HCT116 (cell line): Measurements from ENCODE around the gene MAP4K4. TPM values are rescaled to one million over a fixed set of nuclear protein-coding genes. Genes with fewer than 3 reads are reported as not detected.

Experiments
- ATAC-seq: fragments of 200-7000 bp; cut with Tn5 transposase; 2 replicates; pipeline ENCODE4 v1.9.1; 2020; ENCODE audit warnings: mild to moderate bottlenecking, moderate library complexity
- BruUV-seq: library from RNA; stranded (reverse); fragments of 400-500 nt; replicated peaks from 2 replicates; lab custom pipeline; 2021; lab: Mats Ljungman, UMichigan
- CTCF ChIA-PET: fragments of 300-600 bp; sonication (Branson Sonifier 250); formaldehyde crosslinking; loops from one replicate; lab custom pipeline; 2021; ENCODE audit warnings: antibody characterized with exemption; lab: Charles Lee
- POLR2A ChIA-PET: fragments of 300-600, 350-600 bp; sonication (Branson Sonifier 250); formaldehyde crosslinking; loops from one replicate; lab custom pipeline; 2021; ENCODE audit warnings: antibody characterized with exemption; lab: Charles Lee
- RAD21 ChIA-PET, 2 experiments: fragments of 300-600 bp; sonication (Branson Sonifier 250); formaldehyde crosslinking; loops; one replicate each; lab custom pipeline; 2023; ENCODE audit warnings: low total read pairs in 2 of 2; ENCODE audit not compliant: uncharacterized antibody in 2 of 2, unreplicated experiment in 2 of 2, low non-redundant PET in 1 of 2; lab: Charles Lee
- DNase-seq: peaks from one replicate; pipeline ENCODE4 v3.0.0-alpha.2; 2010; ENCODE audit warnings: low read depth, low spot score
- H2AFZ ChIP-seq: fragments of 200-600 bp; shearing (Covaris generic), sonication (generic); 2 replicates; pipeline ENCODE4 v1.6.1; 2017; ENCODE audit warnings: low read depth, mixed run types, mixed read lengths, antibody characterized with exemption, low read length; ENCODE audit not compliant: poor library complexity, severe bottlenecking
- H3K27ac ChIP-seq: 2 replicates; pipeline ENCODE4 v1.5.1; 2012; ENCODE audit warnings: low read depth, low read length
- H3K27me3 ChIP-seq: fragments of 200-600 bp; sonication (generic); 2 replicates; pipeline ENCODE4 v1.6.1; 2016; ENCODE audit warnings: mixed run types, low read length, mixed read lengths; ENCODE audit not compliant: insufficient read depth
- H3K36me3 ChIP-seq, 2 experiments: fragments of 200-500 bp in 1 of 2; fragments of 200-600 bp in 1 of 2; sonication (Bioruptor generic) in 1 of 2; sonication (generic) in 1 of 2; 2 replicates each; pipeline versions ENCODE4 v1.5.1 to v1.6.1; 2014 to 2016; ENCODE audit warnings: low read length in 2 of 2, inconsistent platforms in 1 of 2, mixed read lengths in 1 of 2, mixed run types in 1 of 2; ENCODE audit not compliant: insufficient read depth in 2 of 2, control insufficient read depth in 1 of 2
- H3K4me1 ChIP-seq, 2 experiments: fragments of 200-600 bp in 1 of 2; sonication (generic) in 1 of 2; 2 replicates each; pipeline versions ENCODE4 v1.5.1 to v1.6.1; 2012 to 2017; ENCODE audit warnings: low read length in 2 of 2, inconsistent platforms in 1 of 2, mild to moderate bottlenecking in 1 of 2, mixed read lengths in 1 of 2, mixed run types in 1 of 2, moderate library complexity in 1 of 2; ENCODE audit not compliant: insufficient read depth in 2 of 2, control insufficient read depth in 1 of 2
- H3K4me2 ChIP-seq: fragments of 200-600 bp; sonication (generic); 2 replicates; pipeline ENCODE4 v1.6.1; 2017; ENCODE audit warnings: mixed run types, low read length, mixed read lengths
- H3K4me3 ChIP-seq, 2 experiments: fragments of 200-600 bp in 1 of 2; sonication (generic) in 1 of 2; replicated peaks in 1 of 2; 2 replicates each; pipeline ENCODE4 v1.5.1; 2011 to 2016; ENCODE audit warnings: low read length in 2 of 2, control low read depth in 1 of 2, low read depth in 1 of 2, mild to moderate bottlenecking in 1 of 2, mixed read lengths in 1 of 2, mixed run types in 1 of 2
- H3K79me2 ChIP-seq: fragments of 200-600 bp; sonication (generic); 2 replicates; pipeline ENCODE4 v1.6.1; 2017; ENCODE audit warnings: mild to moderate bottlenecking, mixed run types, low read length, moderate library complexity, mixed read lengths; ENCODE audit not compliant: insufficient read depth
- H3K9ac ChIP-seq: fragments of 200-600 bp; sonication (generic); 2 replicates; pipeline ENCODE4 v1.6.1; 2016; ENCODE audit warnings: low read length, mixed read lengths
- H3K9me2 ChIP-seq: fragments of 200-600 bp; sonication (generic), shearing (Covaris generic); 2 replicates; pipeline ENCODE4 v1.6.1; 2017; ENCODE audit warnings: mixed run types, mild to moderate bottlenecking, moderate library complexity; ENCODE audit not compliant: insufficient read depth
- H3K9me3 ChIP-seq, 2 experiments: fragments of 200-500 bp in 1 of 2; fragments of 200-600 bp in 1 of 2; sonication (Bioruptor generic) in 1 of 2; sonication (generic) in 1 of 2; 2 replicates each; pipeline ENCODE4 v1.6.1; 2014 to 2017; ENCODE audit warnings: low read length in 2 of 2, mixed read lengths in 2 of 2, inconsistent platforms in 1 of 2, low read depth in 1 of 2, mild to moderate bottlenecking in 1 of 2, mixed run types in 1 of 2, moderate library complexity in 1 of 2; ENCODE audit not compliant: control insufficient read depth in 1 of 2, insufficient read depth in 1 of 2
- H4K20me1 ChIP-seq: fragments of 200-600 bp; sonication (generic), shearing (Covaris generic); 2 replicates; pipeline ENCODE4 v1.6.1; 2017; ENCODE audit warnings: mixed run types, mild to moderate bottlenecking, moderate library complexity; ENCODE audit not compliant: insufficient read depth
- CBX3 ChIP-seq: IDR thresholded peaks from 2 replicates; pipeline ENCODE4 v1.6.1; 2012; ENCODE audit warnings: low read depth
- CTCF ChIP-seq, 3 experiments: fragments of 200-600 bp in 1 of 3; sonication (generic) in 1 of 3; IDR thresholded peaks in 2 of 3; conservative IDR thresholded peaks in 1 of 3; 2 replicates each; pipeline ENCODE4 v1.5.1; 2012 to 2017; ENCODE audit warnings: low read depth in 2 of 3, low read length in 2 of 3, antibody characterized with exemption in 1 of 3, borderline replicate concordance in 1 of 3, control low read depth in 1 of 3, mild to moderate bottlenecking in 1 of 3, mixed read lengths in 1 of 3, mixed run types in 1 of 3, moderate library complexity in 1 of 3; ENCODE audit not compliant: insufficient read depth in 1 of 3
- EGR1 ChIP-seq: IDR thresholded peaks from 2 replicates; pipeline ENCODE4 v1.6.1; 2012; ENCODE audit warnings: low read depth
- ELF1 ChIP-seq: IDR thresholded peaks from 2 replicates; pipeline ENCODE4 v1.6.1; 2012; ENCODE audit warnings: low read depth, borderline replicate concordance
- EZH2 ChIP-seq: fragments of 200-600 bp; sonication (generic); IDR thresholded peaks from 2 replicates; pipeline ENCODE4 v1.6.1; 2017; ENCODE audit warnings: antibody characterized with exemption, mixed run types
- EZH2phosphoT487 ChIP-seq: fragments of 200-600 bp; IDR thresholded peaks from 2 replicates; pipeline ENCODE4 v1.6.1; 2018; ENCODE audit warnings: antibody characterized with exemption, borderline replicate concordance
- JUND ChIP-seq: IDR thresholded peaks from 2 replicates; pipeline ENCODE4 v1.6.1; 2012
- POLR2A ChIP-seq: IDR thresholded peaks from 2 replicates; pipeline ENCODE4 v1.7.0; 2011; ENCODE audit warnings: borderline replicate concordance; ENCODE audit not compliant: insufficient read depth, insufficient read length; ENCODE audit errors: extremely low read depth
- POLR2AphosphoS5 ChIP-seq: IDR thresholded peaks from 2 replicates; pipeline ENCODE4 v1.6.1; 2011; ENCODE audit warnings: mild to moderate bottlenecking, low read depth, low read length, moderate library complexity
- SIN3A ChIP-seq: IDR thresholded peaks from 2 replicates; pipeline ENCODE4 v1.6.1; 2012; ENCODE audit warnings: low read depth
- SP1 ChIP-seq: IDR thresholded peaks from 2 replicates; pipeline ENCODE4 v1.6.1; 2012; ENCODE audit warnings: low read depth
- TCF7L2 ChIP-seq: IDR thresholded peaks from 2 replicates; pipeline ENCODE4 v1.7.0; 2011; ENCODE audit warnings: borderline replicate concordance, inconsistent platforms; ENCODE audit not compliant: insufficient read depth, insufficient read length; ENCODE audit errors: extremely low read depth
- YY1 ChIP-seq: IDR thresholded peaks from 2 replicates; pipeline ENCODE4 v1.6.1; 2011; ENCODE audit warnings: low read length, low read depth, moderate library complexity, mild to moderate bottlenecking; ENCODE audit not compliant: insufficient replicate concordance; ENCODE audit errors: extremely low read depth
- ZFX ChIP-seq: fragments of 450-650 bp; IDR thresholded peaks from 2 replicates; pipeline ENCODE4 v1.6.1; 2017
- ZNF274 ChIP-seq: fragments of 200-500 bp; sonication (Bioruptor generic); IDR thresholded peaks from 2 replicates; pipeline ENCODE4 v1.6.1; 2014; ENCODE audit warnings: mild to moderate bottlenecking, low read depth, low read length, inconsistent platforms
- intact Hi-C: fragments of 100-400 bp; cut with micrococcal nuclease; formaldehyde crosslinking; loops from 2 replicates; pipeline ENCODE4 v1.10.0; 2022
- total RNA-seq: library from RNA; stranded (reverse); gene quantifications from one replicate; pipeline ENCODE4 v1.2.1, GENCODE V29; 2021; ENCODE audit not compliant: unreplicated experiment
- TF ChIP-seq, protein P1 (sequence below): IDR thresholded peaks from 2 replicates; pipeline ENCODE4 v1.6.1; 2011; ENCODE audit warnings: mild to moderate bottlenecking, low read length, moderate library complexity; ENCODE audit not compliant: insufficient replicate concordance; ENCODE audit errors: extremely low read depth
- TF ChIP-seq, protein P2 (sequence below): IDR thresholded peaks from 2 replicates; pipeline ENCODE4 v1.6.1; 2012; ENCODE audit warnings: low read depth
- TF ChIP-seq, protein P3 (sequence below): IDR thresholded peaks from 2 replicates; pipeline ENCODE4 v1.6.1; 2012

Gene MAP4K4
- total RNA-seq, 1 experiment from 2014 or later = 62.3 TPM

DNA sequence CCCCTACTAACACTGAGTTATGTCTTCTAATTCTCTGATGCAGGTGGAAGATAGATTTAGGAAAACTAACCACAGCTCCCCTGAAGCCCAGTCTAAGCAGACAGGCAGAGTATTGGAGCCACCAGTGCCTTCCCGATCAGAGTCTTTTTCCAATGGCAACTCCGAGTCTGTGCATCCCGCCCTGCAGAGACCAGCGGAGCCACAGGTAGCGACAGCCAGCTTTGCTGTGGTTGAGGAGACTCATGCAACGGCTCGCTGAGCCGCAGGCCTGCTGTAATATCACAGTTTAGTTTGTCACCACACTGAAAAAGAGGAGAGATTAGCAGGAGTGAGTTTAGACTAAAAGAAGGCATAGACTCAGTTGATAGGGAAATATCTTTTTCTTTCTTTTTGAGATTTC, 163.3 kb downstream of the MAP4K4 start:
- intact Hi-C loops = no loop called here
- H3K79me2 ChIP-seq = no peaks in the 10 kb centered on the region

More for the DNA sequence above, 163.3 kb downstream of the MAP4K4 start:
- no peaks in the 10 kb centered on the region for H4K20me1 ChIP-seq
- BruUV-seq = no TSS peak
- no peak for DNase-seq
- peaks cover 0 to 5% of the 10 kb centered on the region in 2 experiments; a peak in 2 of 4 replicates for H3K36me3 ChIP-seq
- RAD21 ChIA-PET = no interaction called here
- H3K4me2 ChIP-seq = no peak overlapping the region
- no peaks in the 10 kb centered on the region for H3K9me2 ChIP-seq
- no peak overlapping the region for H3K27ac ChIP-seq
- H3K4me3 ChIP-seq = no peak overlapping the region
- H3K4me1 ChIP-seq = no peaks in the 10 kb centered on the region
- no peaks in the 10 kb centered on the region for H3K27me3 ChIP-seq
- no peak for TF ChIP-seq ZFX
- TF ChIP-seq ELF1 = no peak
- no peak for TF ChIP-seq EZH2phosphoT487
- TF ChIP-seq SP1 = no peak
- TF ChIP-seq TCF7L2 = no peak
- no peak for TF ChIP-seq CTCF (IDR thresholded peaks at IDR 0.05 in 2 of 3, conservative IDR thresholded peaks at IDR 0.05 in 1 of 3; ENCODE audit: borderline replicate concordance in 1 of 3, insufficient read depth in 1 of 3, low read depth in 2 of 3, low read length in 2 of 3)
- TF ChIP-seq EZH2 = no peak
- TF ChIP-seq EGR1 = no peak
- TF ChIP-seq POLR2AphosphoS5 = no peak
- no peak for TF ChIP-seq ZNF274
- TF ChIP-seq POLR2A = no peak
- TF ChIP-seq, protein P1, sequence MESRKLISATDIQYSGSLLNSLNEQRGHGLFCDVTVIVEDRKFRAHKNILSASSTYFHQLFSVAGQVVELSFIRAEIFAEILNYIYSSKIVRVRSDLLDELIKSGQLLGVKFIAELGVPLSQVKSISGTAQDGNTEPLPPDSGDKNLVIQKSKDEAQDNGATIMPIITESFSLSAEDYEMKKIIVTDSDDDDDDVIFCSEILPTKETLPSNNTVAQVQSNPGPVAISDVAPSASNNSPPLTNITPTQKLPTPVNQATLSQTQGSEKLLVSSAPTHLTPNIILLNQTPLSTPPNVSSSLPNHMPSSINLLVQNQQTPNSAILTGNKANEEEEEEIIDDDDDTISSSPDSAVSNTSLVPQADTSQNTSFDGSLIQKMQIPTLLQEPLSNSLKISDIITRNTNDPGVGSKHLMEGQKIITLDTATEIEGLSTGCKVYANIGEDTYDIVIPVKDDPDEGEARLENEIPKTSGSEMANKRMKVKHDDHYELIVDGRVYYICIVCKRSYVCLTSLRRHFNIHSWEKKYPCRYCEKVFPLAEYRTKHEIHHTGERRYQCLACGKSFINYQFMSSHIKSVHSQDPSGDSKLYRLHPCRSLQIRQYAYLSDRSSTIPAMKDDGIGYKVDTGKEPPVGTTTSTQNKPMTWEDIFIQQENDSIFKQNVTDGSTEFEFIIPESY = no peak
- no peak for TF ChIP-seq CBX3
- TF ChIP-seq, protein P2, sequence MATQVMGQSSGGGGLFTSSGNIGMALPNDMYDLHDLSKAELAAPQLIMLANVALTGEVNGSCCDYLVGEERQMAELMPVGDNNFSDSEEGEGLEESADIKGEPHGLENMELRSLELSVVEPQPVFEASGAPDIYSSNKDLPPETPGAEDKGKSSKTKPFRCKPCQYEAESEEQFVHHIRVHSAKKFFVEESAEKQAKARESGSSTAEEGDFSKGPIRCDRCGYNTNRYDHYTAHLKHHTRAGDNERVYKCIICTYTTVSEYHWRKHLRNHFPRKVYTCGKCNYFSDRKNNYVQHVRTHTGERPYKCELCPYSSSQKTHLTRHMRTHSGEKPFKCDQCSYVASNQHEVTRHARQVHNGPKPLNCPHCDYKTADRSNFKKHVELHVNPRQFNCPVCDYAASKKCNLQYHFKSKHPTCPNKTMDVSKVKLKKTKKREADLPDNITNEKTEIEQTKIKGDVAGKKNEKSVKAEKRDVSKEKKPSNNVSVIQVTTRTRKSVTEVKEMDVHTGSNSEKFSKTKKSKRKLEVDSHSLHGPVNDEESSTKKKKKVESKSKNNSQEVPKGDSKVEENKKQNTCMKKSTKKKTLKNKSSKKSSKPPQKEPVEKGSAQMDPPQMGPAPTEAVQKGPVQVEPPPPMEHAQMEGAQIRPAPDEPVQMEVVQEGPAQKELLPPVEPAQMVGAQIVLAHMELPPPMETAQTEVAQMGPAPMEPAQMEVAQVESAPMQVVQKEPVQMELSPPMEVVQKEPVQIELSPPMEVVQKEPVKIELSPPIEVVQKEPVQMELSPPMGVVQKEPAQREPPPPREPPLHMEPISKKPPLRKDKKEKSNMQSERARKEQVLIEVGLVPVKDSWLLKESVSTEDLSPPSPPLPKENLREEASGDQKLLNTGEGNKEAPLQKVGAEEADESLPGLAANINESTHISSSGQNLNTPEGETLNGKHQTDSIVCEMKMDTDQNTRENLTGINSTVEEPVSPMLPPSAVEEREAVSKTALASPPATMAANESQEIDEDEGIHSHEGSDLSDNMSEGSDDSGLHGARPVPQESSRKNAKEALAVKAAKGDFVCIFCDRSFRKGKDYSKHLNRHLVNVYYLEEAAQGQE = no peak
- TF ChIP-seq, protein P3, sequence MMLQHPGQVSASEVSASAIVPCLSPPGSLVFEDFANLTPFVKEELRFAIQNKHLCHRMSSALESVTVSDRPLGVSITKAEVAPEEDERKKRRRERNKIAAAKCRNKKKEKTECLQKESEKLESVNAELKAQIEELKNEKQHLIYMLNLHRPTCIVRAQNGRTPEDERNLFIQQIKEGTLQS = no peak
- no peak for TF ChIP-seq SIN3A
- no peak for TF ChIP-seq JUND
- no peak for TF ChIP-seq YY1
- H3K9ac ChIP-seq = no peak overlapping the region
- no peak for ATAC-seq
- no peak overlapping the region for H2AFZ ChIP-seq
- no peaks in the 10 kb centered on the region for H3K9me3 ChIP-seq
- POLR2A ChIA-PET = no interaction called here
- CTCF ChIA-PET = no interaction called here
